IMR-90 (cell line): ENCODE results near the gene RMC1. TPM values are rescaled to one million over a fixed set of nuclear protein-coding genes. Genes with fewer than 3 reads are reported as not detected.

Source experiments
- ATAC-seq: fragments of 200-7000 bp; cut with Tn5 transposase; 2 replicates; pipeline ENCODE4 v1.9.1; 2020; ENCODE audit warnings: low read depth, mild to moderate bottlenecking, moderate library complexity
- BruUV-seq: library from RNA; stranded (reverse); fragments of 400-500 nt; replicated peaks from 2 replicates; lab custom pipeline; 2021; lab: Mats Ljungman, UMichigan
- CTCF ChIA-PET: fragments of 300-600 bp; formaldehyde crosslinking; extraction: SDS; loops from one replicate; lab custom pipeline; 2021; ENCODE audit warnings: antibody characterized with exemption; lab: Yijun Ruan, JAX
- POLR2A ChIA-PET: fragments of 300-600 bp; sonication (Branson Sonifier 250); formaldehyde crosslinking; loops from one replicate; lab custom pipeline; 2022; ENCODE audit warnings: antibody characterized with exemption; ENCODE audit not compliant: unreplicated experiment; lab: Charles Lee
- DNase-seq: peaks from one replicate; pipeline ENCODE4 v3.0.0; 2013
- H2AFZ ChIP-seq: replicated peaks from 2 replicates; pipeline ENCODE3; 2013; ENCODE audit warnings: low read length, mild to moderate bottlenecking; ENCODE audit not compliant: poor library complexity
- H2AK5ac ChIP-seq: 2 replicates; pipeline ENCODE4 v1.6.1; 2013; ENCODE audit warnings: low read depth, low read length, inconsistent platforms
- H2AK9ac ChIP-seq: replicated peaks from 2 replicates; pipeline ENCODE3; 2013; ENCODE audit warnings: mild to moderate bottlenecking, low read depth, low read length, moderate library complexity; ENCODE audit not compliant: poor library complexity
- H2BK120ac ChIP-seq: 2 replicates; pipeline ENCODE4 v1.6.1; 2013; ENCODE audit warnings: low read depth, low read length, inconsistent platforms
- H2BK15ac ChIP-seq: 3 replicates; pipeline ENCODE4 v1.6.1; 2013; ENCODE audit warnings: low read depth, low read length, inconsistent platforms
- H2BK20ac ChIP-seq: 2 replicates; pipeline ENCODE4 v1.6.1; 2013; ENCODE audit warnings: low read depth, mild to moderate bottlenecking, inconsistent platforms, low read length, moderate library complexity
- H2BK5ac ChIP-seq: 2 replicates; pipeline ENCODE4 v1.6.1; 2013; ENCODE audit warnings: mild to moderate bottlenecking, low read depth, low read length, inconsistent platforms; ENCODE audit not compliant: poor library complexity, severe bottlenecking
- H3K14ac ChIP-seq: replicated peaks from 2 replicates; pipeline ENCODE4 v1.6.1; 2013; ENCODE audit warnings: low read depth, low read length, inconsistent platforms
- H3K18ac ChIP-seq: 2 replicates; pipeline ENCODE4 v1.6.1; 2013; ENCODE audit warnings: low read depth, low read length, control low read depth
- H3K23ac ChIP-seq: 2 replicates; pipeline ENCODE4 v1.6.1; 2013; ENCODE audit warnings: low read depth, low read length, inconsistent platforms
- H3K27ac ChIP-seq: 2 replicates; pipeline ENCODE4 v1.5.1; 2013; ENCODE audit warnings: mild to moderate bottlenecking, control low read depth, low read length; ENCODE audit not compliant: insufficient read depth
- H3K27me3 ChIP-seq: 2 replicates; pipeline ENCODE4 v1.6.1; 2013; ENCODE audit warnings: low read length; ENCODE audit not compliant: control insufficient read depth, insufficient read depth
- H3K36me3 ChIP-seq: 2 replicates; pipeline ENCODE4 v1.6.1; 2013; ENCODE audit warnings: low read length, mixed read lengths; ENCODE audit not compliant: control insufficient read depth, insufficient read depth
- H3K4ac ChIP-seq: 2 replicates; pipeline ENCODE4 v1.6.1; 2013; ENCODE audit warnings: low read depth, low read length, inconsistent platforms
- H3K4me1 ChIP-seq: 2 replicates; pipeline ENCODE4 v1.6.1; 2013; ENCODE audit warnings: low read length, mixed read lengths; ENCODE audit not compliant: control insufficient read depth, insufficient read depth
- H3K4me2 ChIP-seq: 2 replicates; pipeline ENCODE4 v1.6.1; 2013; ENCODE audit warnings: low read depth, mild to moderate bottlenecking, control low read depth, low read length, moderate library complexity
- H3K4me3 ChIP-seq: 2 replicates; pipeline ENCODE4 v1.5.1; 2013; ENCODE audit warnings: low read depth, mild to moderate bottlenecking, control low read depth, low read length, moderate library complexity; ENCODE audit not compliant: insufficient read depth
- H3K56ac ChIP-seq: 2 replicates; pipeline ENCODE4 v1.6.1; 2013; ENCODE audit warnings: low read length, inconsistent platforms; ENCODE audit not compliant: insufficient read depth; ENCODE audit errors: extremely low read depth
- H3K79me1 ChIP-seq, 2 experiments: 2 replicates each; pipeline ENCODE4 v1.6.1; 2013; ENCODE audit warnings: low read length in 2 of 2, inconsistent platforms in 1 of 2, low read depth in 1 of 2
- H3K9ac ChIP-seq: 2 replicates; pipeline ENCODE4 v1.6.1; 2013; ENCODE audit warnings: low read depth, low read length, control low read depth
- H3K9me1 ChIP-seq: 2 replicates; pipeline ENCODE4 v1.6.1; 2013; ENCODE audit warnings: low read length, inconsistent platforms; ENCODE audit not compliant: insufficient read depth
- H3K9me3 ChIP-seq: 2 replicates; pipeline ENCODE4 v1.6.1; 2013; ENCODE audit warnings: low read length; ENCODE audit not compliant: control insufficient read depth, insufficient read depth
- H4K20me1 ChIP-seq: 2 replicates; pipeline ENCODE4 v1.6.1; 2013; ENCODE audit warnings: low read length, inconsistent platforms; ENCODE audit not compliant: insufficient read depth
- H4K5ac ChIP-seq: 2 replicates; pipeline ENCODE4 v1.6.1; 2013; ENCODE audit warnings: mild to moderate bottlenecking, low read depth, low read length, control low read depth
- H4K8ac ChIP-seq, 2 experiments: 2 replicates each; pipeline ENCODE4 v1.6.1; 2013; ENCODE audit warnings: low read depth in 2 of 2, low read length in 2 of 2, control low read depth in 1 of 2, inconsistent platforms in 1 of 2
- H4K91ac ChIP-seq: 2 replicates; pipeline ENCODE4 v1.6.1; 2013; ENCODE audit warnings: low read depth, low read length, inconsistent platforms; ENCODE audit not compliant: insufficient read depth
- CEBPB ChIP-seq: IDR thresholded peaks from 2 replicates; pipeline ENCODE4 v1.6.1; 2012; ENCODE audit warnings: low read depth, low read length, improper control_type of control experiment
- NFE2L2 ChIP-seq: fragments of 150-350 bp; IDR thresholded peaks from 2 replicates; pipeline ENCODE4 v1.6.1; 2016; ENCODE audit warnings: low read depth, mild to moderate bottlenecking, low read length
- WGBS, 2 experiments: methylation state at CpG; one replicate each; pipeline versions ENCODE4 v1.1.5 to v1.1.7; 2013; ENCODE audit warnings: missing lambda C conversion rate in 2 of 2; ENCODE audit not compliant: insufficient read length in 1 of 2; ENCODE audit errors: extremely low coverage in 2 of 2; 5-methylcytosine and 5-hydroxymethylcytosine counted together
- dilution Hi-C: fragments of 300-500 bp; cut with HindIII; formaldehyde crosslinking; loops from one replicate; pipeline ENCODE4 v1.14.3; 2018; ENCODE audit warnings: low sequenced_read_pairs; ENCODE audit not compliant: unreplicated experiment
- in situ Hi-C: fragments of 300-500 bp; cut with MboI; formaldehyde crosslinking; loops from 3 replicates; pipeline ENCODE4 v1.14.3; 2019; ENCODE audit warnings: low sequenced_read_pairs, inconsistent platforms, mixed read lengths
- intact Hi-C: fragments of 100-400 bp; cut with micrococcal nuclease; formaldehyde crosslinking; loops from 2 replicates; pipeline ENCODE4 v1.10.0; 2022
- polyA plus RNA-seq, 3 experiments: library from polyadenylated mRNA; depleted of rRNA; stranded (reverse); fragments of >200 nt; gene quantifications; 2 replicates each; pipeline ENCODE4 v1.2.3, GENCODE V29; 2012; ENCODE audit warnings: low replicate concordance in 1 of 3
- total RNA-seq: library from RNA; depleted of rRNA; stranded (reverse); fragments of >200 nt; gene quantifications from 2 replicates; pipeline ENCODE4 v1.2.3, GENCODE V29; 2012

The RMC1 gene
- total and polyA plus RNA-seq, 2 of the 4 experiments (the other 2 are of a cell fraction): 14.2 to 18.0 TPM

GRCh38 chr18:23528580-23529472 lies 25.5 kb downstream of the RMC1 start:
- Histone ChIP-seq H3K4me3 (no peak overlapping the region), H3K23ac (peak overlapping the region; percentile 59; the same call in 1 of the 2 replicates), H4K91ac (peak overlapping the region; percentile 60), H3K79me1 (peaks cover 0 to 20% of the 10 kb centered on the region in 2 experiments; a peak in 3 of 4 replicates), H3K56ac (no peak overlapping the region), H3K27me3 (no peaks in the 10 kb centered on the region), H2AK5ac (peak overlapping the region; percentile 49; the same call in 1 of the 2 replicates), H2BK5ac (no peak overlapping the region), H4K5ac (no peak overlapping the region), H2BK15ac (no peak overlapping the region), H3K14ac (0 out of 2 replicates have a peak overlapping the region, but pooled peaks have one; percentile 42), H3K36me3 (peaks cover 68% of the 10 kb centered on the region), H2BK20ac (no peak overlapping the region), H3K9me1 (peaks cover 14% of the 10 kb centered on the region), H3K9me3 (no peaks in the 10 kb centered on the region), H2BK120ac (peak overlapping the region; percentile 18), H2AFZ (no peak overlapping the region), H4K20me1 (peaks cover 15% of the 10 kb centered on the region; the same call in 1 of the 2 replicates), H4K8ac (no peak overlapping the region), H3K4ac (peak overlapping the region; percentile 65; the same call in 1 of the 2 replicates), H3K4me1 (peaks cover 4% of the 10 kb centered on the region; the same call in 1 of the 2 replicates), H2AK9ac (no peak overlapping the region), H3K18ac (no peak overlapping the region), H3K4me2 (no peak overlapping the region), H3K27ac (no peak overlapping the region), H3K9ac (no peak overlapping the region)
- 87% methylated on average over 5 of the region's 20 CpGs; no CpG with 5 or more reads in 1 of the 2 experiments for WGBS, 2 experiments
- TF ChIP-seq NFE2L2 (no peak; the same call in 1 of the 2 replicates), CEBPB (peak; percentile 64)
- BruUV-seq: no TSS peak
- dilution Hi-C loops (no loop called here), in situ Hi-C loops (no loop called here), intact Hi-C loops (no loop called here)
- ChIA-PET POLR2A (no interaction called here), CTCF (interaction anchor here (0.5 kb wide), 1 partner anchor 1913 kb away, joined by 5 read pairs; no protein-coding TSS in a partner anchor)
- ATAC-seq: no peak
- peak; percentile 26 for DNase-seq
